Stimulated activated naive B cell treated with anti-CD40 and anti-IgM and Interleukin-4, amounts not matched to agents 10 μg/mL and 1 μg/mL and 100 μg/mL, for 72 hours (primary cell): Measurements from ENCODE around the gene GSG1L.
A peak's percentile ranks its signal among the peaks of the same experiment; 100 is the strongest.
"Not testable (repeated sequence)": the region's sequence is repeated elsewhere in the genome, so short reads cannot be mapped to it uniquely, and the experiment has no call there.

ENCODE experiments used
- ATAC-seq, 2 donors: fragments of 150-1000 bp; cut with Tn5 transposase; replicated peaks; 2 replicates each; pipeline ENCODE4 v1.10.0; 2021; ENCODE audit warnings: moderate library complexity in 1 of 2
- DNase-seq: peaks from one replicate; pipeline ENCODE4 v3.0.0; 2021
- H3K27ac Mint-ChIP-seq: one replicate; pipeline ENCODE4 v1.8.0; 2022; ENCODE audit warnings: mild to moderate bottlenecking, mixed read lengths
- H3K27me3 Mint-ChIP-seq, 2 donors: one replicate each; pipeline ENCODE4 v1.8.0; 2022; ENCODE audit warnings: mixed read lengths in 2 of 2
- H3K36me3 Mint-ChIP-seq, 2 donors: one replicate each; pipeline ENCODE4 v1.8.0; 2022; ENCODE audit warnings: mixed read lengths in 2 of 2, mild to moderate bottlenecking in 1 of 2
- H3K4me1 Mint-ChIP-seq, 2 donors: one replicate each; pipeline ENCODE4 v1.8.0; 2022; ENCODE audit warnings: mixed read lengths in 2 of 2, mild to moderate bottlenecking in 1 of 2
- H3K4me3 Mint-ChIP-seq, 2 donors: one replicate each; pipeline ENCODE4 v1.8.0; 2022; ENCODE audit warnings: mild to moderate bottlenecking in 2 of 2, mixed read lengths in 2 of 2, moderate library complexity in 1 of 2
- H3K9me3 Mint-ChIP-seq, 2 donors: one replicate each; pipeline ENCODE4 v1.8.0; 2022; ENCODE audit warnings: mixed read lengths in 2 of 2, mild to moderate bottlenecking in 1 of 2

The GSG1L gene

DNA sequence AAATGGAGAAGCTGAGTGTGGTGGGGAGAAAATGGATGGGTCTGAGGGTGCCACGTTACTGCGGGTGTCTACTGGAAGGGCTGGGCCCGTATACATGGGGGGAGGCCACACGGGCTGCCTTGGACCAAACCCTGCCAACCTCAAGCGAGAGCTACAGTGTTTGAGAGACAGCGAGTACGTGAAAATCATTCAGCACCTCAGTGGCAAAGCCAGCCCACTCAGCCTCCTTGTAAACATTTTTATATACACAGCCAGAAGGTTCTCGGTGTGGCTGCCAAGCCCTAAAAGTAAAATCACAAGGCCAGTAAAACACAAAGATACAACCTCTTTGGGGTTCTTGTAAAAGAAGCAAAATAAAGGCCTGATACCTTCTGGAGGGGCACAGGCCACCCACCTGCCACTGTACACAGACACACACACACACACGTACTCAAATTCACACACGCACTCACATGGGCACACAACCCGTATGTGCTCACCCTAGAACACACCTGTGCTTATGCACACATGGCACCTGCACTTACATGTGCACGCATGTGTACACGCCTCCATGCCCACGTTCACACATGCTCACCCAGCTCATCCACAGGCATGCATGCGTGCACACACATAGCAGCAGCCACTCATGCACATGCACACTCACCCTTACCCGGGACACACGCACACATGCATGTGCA is 102.8 kb downstream of the GSG1L start:
- no peak for DNase-seq
- H3K4me3 Mint-ChIP-seq = no peak overlapping the region
- ATAC-seq = no peak

GRCh38 chr16:27959914-27960313 is 103.6 kb downstream of the GSG1L start:
- ATAC-seq = no peak
- no peaks in the 10 kb centered on the region for H3K36me3 Mint-ChIP-seq
- DNase-seq = no peak
- H3K4me1 Mint-ChIP-seq = no peaks in the 10 kb centered on the region
- H3K27me3 Mint-ChIP-seq = peaks cover 13 to 20% of the 10 kb centered on the region in 2 donors
- no peak overlapping the region for H3K4me3 Mint-ChIP-seq
- peaks cover 12 to 13% of the 10 kb centered on the region in 2 donors for H3K9me3 Mint-ChIP-seq
- no peak overlapping the region for H3K27ac Mint-ChIP-seq

More for the DNA sequence above, 102.8 kb downstream of the GSG1L start:
- Mint-ChIP-seq H3K27ac (no peak overlapping the region), H3K9me3 (peaks cover 5 to 6% of the 10 kb centered on the region in 2 donors), H3K27me3 (peaks cover 18 to 26% of the 10 kb centered on the region in 2 donors), H3K4me1 (no peaks in the 10 kb centered on the region), H3K36me3 (no peaks in the 10 kb centered on the region)

- Mint-ChIP-seq H3K27ac (no peak overlapping the region), H3K9me3 (peaks cover 13 to 18% of the 10 kb centered on the region in 2 donors), H3K4me1 (no peaks in the 10 kb centered on the region), H3K4me3 (no peak overlapping the region), H3K27me3 (peaks cover 22 to 29% of the 10 kb centered on the region in 2 donors), H3K36me3 (no peaks in the 10 kb centered on the region)
- DNase-seq = no peak
- no peak for ATAC-seq
Observed at GRCh38 chr16:27954191-27954590, 109.3 kb downstream of the GSG1L start.

DNA sequence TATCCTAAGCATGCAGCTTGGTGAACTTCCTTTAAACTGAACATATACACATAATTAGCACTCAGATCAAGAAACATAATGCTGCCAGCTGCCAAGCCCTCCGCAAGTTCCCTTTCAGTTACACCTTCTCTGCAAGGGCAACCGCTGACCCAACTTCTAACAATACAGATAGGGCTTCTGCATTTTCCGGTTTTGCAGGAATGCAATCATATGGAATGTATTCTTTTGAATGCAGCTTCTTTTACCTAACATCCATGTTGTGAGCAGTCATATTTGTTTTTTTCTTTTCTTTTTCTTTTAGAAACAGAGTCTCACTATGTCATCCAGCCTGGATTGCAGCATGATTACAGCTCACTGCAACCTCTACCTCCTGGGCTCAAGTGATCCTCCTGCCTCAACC is 110.7 kb downstream of the GSG1L start:
- Mint-ChIP-seq H3K9me3 (peaks cover 13 to 18% of the 10 kb centered on the region in 2 donors), H3K4me3 (no peak overlapping the region), H3K36me3 (no peaks in the 10 kb centered on the region), H3K27me3 (peaks cover 22 to 29% of the 10 kb centered on the region in 2 donors), H3K27ac (no peak overlapping the region), H3K4me1 (no peaks in the 10 kb centered on the region)
- ATAC-seq (no peak), DNase-seq (no peak)

GRCh38 chr16:27951489-27952120 is 111.9 kb downstream of the GSG1L start:
- Mint-ChIP-seq H3K4me1 (no peaks in the 10 kb centered on the region), H3K27ac (no peak overlapping the region), H3K9me3 (peaks cover 8 to 14% of the 10 kb centered on the region in 2 donors), H3K36me3 (no peaks in the 10 kb centered on the region), H3K27me3 (peaks cover 22 to 24% of the 10 kb centered on the region in 2 donors), H3K4me3 (no peak overlapping the region)
- DNase-seq = no peak
- ATAC-seq = no peak

DNA sequence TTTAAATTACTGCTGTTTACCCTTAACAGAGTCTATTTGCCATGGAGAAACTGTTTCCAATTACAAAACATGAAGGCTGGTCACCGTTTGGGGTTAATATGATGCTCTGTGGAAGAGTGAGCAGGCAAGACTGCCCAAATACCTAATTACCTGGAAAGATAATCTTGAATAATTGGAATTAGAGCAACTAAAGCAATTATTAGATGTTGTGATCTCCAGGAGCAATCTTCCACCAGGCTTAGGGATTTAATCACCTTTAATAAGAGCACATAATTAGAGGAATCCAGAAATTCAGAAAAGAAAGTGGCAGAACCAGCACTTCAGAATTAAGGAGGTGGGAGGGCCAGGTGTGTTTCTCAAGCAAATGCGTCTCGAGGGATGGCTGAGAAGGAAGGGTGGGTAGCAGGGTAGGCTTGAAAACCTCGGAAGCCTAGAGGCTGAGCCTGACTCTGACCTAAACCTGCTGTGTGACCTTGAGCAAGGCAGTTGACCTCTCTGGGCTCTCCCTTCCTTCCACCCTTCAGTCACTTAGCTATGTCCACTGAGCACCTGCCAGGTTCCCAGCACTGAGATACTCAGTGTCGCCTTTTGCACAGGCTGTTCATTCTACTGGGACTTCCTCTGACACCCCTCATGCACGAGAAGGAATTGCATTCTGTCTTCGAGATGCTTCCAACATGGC is 113.2 kb downstream of the GSG1L start:
- Mint-ChIP-seq H3K9me3 (peaks cover 5 to 9% of the 10 kb centered on the region in 2 donors), H3K27me3 (peaks cover 22 to 25% of the 10 kb centered on the region in 2 donors), H3K4me3 (no peak overlapping the region), H3K4me1 (no peaks in the 10 kb centered on the region), H3K27ac (no peak overlapping the region), H3K36me3 (no peaks in the 10 kb centered on the region)
- no peak for ATAC-seq
- no peak for DNase-seq

GRCh38 chr16:27947696-27948095 is 115.8 kb downstream of the GSG1L start:
- no peak overlapping the region for H3K27ac Mint-ChIP-seq
- H3K4me3 Mint-ChIP-seq = no peak overlapping the region
- ATAC-seq (no peak), DNase-seq (no peak)
- H3K4me1 Mint-ChIP-seq = peaks cover 0 to 1% of the 10 kb centered on the region in 2 donors
- peaks cover 0 to 2% of the 10 kb centered on the region in 2 donors for H3K9me3 Mint-ChIP-seq
- H3K27me3 Mint-ChIP-seq = peaks cover 25 to 29% of the 10 kb centered on the region in 2 donors
- H3K36me3 Mint-ChIP-seq = no peaks in the 10 kb centered on the region

DNA sequence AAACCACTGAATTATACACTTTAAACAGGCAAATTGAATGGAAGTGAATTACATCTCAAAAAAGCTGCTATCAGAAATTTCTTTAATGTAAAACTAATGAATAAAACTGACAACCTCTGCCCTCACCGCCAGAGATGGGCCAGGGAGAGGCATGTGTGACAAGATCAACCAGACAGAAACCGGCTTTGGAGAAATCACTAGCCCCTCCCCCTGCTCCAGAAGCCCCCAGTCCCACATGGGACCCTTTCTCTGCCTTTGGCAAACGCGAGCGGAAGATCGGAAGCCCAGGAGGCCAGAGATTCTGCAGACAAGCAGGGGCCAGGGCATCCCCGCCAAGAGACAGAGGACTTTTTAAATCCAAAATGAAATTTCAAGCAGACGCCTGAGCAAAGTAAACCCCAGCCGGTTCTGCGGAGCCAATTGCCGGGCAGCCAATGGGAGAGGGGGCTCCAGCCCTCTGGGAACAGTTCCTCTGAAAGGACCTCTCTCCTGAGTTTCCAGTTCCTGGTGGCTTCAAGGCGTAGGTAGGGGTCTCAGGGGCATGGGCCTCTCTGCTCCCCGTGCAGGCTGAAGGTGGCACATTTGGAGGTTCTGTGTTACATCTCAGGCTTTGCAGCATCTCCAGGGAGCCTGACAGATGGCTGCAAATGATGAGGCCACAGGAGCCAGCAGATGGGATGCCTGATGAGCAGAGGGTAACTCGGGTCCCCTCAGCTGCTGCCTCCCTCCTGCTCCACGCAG is 118.1 kb downstream of the GSG1L start:
- ATAC-seq = no peak
- H3K27ac Mint-ChIP-seq = no peak overlapping the region
- H3K4me3 Mint-ChIP-seq = no peak overlapping the region
- H3K27me3 Mint-ChIP-seq = peaks cover 9 to 11% of the 10 kb centered on the region in 2 donors
- H3K4me1 Mint-ChIP-seq = peaks cover 0 to 1% of the 10 kb centered on the region in 2 donors
- no peak for DNase-seq
- no peaks in the 10 kb centered on the region for H3K36me3 Mint-ChIP-seq
- H3K9me3 Mint-ChIP-seq = no peaks in the 10 kb centered on the region

- Mint-ChIP-seq H3K4me3 (no peak overlapping the region), H3K27me3 (peaks cover 9 to 11% of the 10 kb centered on the region in 2 donors), H3K4me1 (peaks cover 0 to 1% of the 10 kb centered on the region in 2 donors), H3K36me3 (no peaks in the 10 kb centered on the region), H3K27ac (no peak overlapping the region), H3K9me3 (no peaks in the 10 kb centered on the region)
- DNase-seq (no peak), ATAC-seq (no peak)
Observed at GRCh38 chr16:27943766-27944165, 119.7 kb downstream of the GSG1L start.

GRCh38 chr16:27942071-27942470 is 121.4 kb downstream of the GSG1L start:
- H3K9me3 Mint-ChIP-seq = not testable (repeated sequence)

DNA sequence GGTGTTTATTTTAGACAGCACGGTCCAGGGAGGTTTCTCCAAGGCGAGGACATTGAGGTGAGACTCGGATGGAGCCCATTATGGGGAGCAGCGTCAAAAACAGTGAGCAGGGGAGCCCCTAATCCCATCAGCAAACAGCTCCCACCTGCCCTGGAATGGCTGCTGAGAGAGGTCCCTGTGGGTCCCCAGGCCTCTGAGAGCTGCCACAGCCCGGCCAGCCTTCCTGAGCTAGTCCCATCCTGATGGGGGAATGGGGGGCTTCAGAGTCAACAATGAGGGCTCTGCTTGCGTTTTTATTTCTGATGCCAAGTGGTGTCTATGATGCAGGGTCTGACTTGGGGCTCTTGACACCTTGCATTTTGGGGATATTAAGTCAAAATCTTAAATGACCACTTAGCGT is 128.4 kb downstream of the GSG1L start:
- Mint-ChIP-seq H3K4me1 (peaks cover 0 to 2% of the 10 kb centered on the region in 2 donors), H3K36me3 (no peaks in the 10 kb centered on the region), H3K27me3 (peaks cover 15 to 20% of the 10 kb centered on the region in 2 donors), H3K9me3 (peaks cover 4 to 6% of the 10 kb centered on the region in 2 donors), H3K4me3 (no peak overlapping the region), H3K27ac (no peak overlapping the region)
- no peak for ATAC-seq
- no peak for DNase-seq

More at GRCh38 chr16:27942071-27942470, 121.4 kb downstream of the GSG1L start:
- not testable (repeated sequence) for H3K36me3 Mint-ChIP-seq, H3K4me1 Mint-ChIP-seq, DNase-seq, ATAC-seq, H3K27ac Mint-ChIP-seq, H3K4me3 Mint-ChIP-seq
- peaks cover 11 to 15% of the 10 kb centered on the region in 2 donors for H3K27me3 Mint-ChIP-seq

DNA sequence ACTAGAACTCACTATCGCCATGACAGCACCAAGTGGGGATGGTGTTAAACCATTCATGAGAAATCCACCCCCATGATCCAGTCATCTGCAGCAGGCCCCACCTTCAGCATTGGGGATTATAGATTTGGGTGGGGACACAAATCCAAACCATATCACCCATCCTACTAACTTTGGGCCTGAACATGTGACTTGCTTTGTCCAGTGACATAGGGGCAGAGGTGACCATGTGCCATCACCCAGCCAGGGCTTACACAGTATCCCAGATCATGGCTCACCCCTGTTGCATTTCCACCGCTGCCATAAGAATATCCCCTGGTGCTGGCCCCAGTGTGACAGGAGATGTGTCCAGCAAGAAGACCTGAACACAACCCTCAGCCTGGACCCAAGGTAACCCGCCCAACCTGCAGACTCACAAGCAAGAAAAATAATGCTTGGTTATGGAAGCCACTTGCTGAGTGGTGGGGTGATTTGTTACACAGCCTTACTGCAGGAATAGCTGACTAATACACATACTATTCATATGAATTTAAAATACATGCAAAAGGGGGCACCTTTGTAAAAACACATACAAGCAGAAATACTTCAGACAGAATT is 130.9 kb downstream of the GSG1L start:
- Mint-ChIP-seq H3K4me1 (peaks cover 0 to 6% of the 10 kb centered on the region in 2 donors), H3K27me3 (peaks cover 21% of the 10 kb centered on the region in 2 donors), H3K27ac (no peak overlapping the region), H3K9me3 (peaks cover 4 to 6% of the 10 kb centered on the region in 2 donors), H3K4me3 (no peak overlapping the region), H3K36me3 (no peaks in the 10 kb centered on the region)
- DNase-seq (no peak), ATAC-seq (no peak)

GRCh38 chr16:27929818-27930217 is 133.7 kb downstream of the GSG1L start:
- Mint-ChIP-seq H3K9me3 (peaks cover 4 to 6% of the 10 kb centered on the region in 2 donors), H3K27ac (no peak overlapping the region), H3K4me3 (no peak overlapping the region), H3K36me3 (no peaks in the 10 kb centered on the region), H3K4me1 (peaks cover 0 to 6% of the 10 kb centered on the region in 2 donors), H3K27me3 (peaks cover 12 to 16% of the 10 kb centered on the region in 2 donors)
- ATAC-seq = peak in 1 of 2 donors; percentile 34
- no peak for DNase-seq

DNA sequence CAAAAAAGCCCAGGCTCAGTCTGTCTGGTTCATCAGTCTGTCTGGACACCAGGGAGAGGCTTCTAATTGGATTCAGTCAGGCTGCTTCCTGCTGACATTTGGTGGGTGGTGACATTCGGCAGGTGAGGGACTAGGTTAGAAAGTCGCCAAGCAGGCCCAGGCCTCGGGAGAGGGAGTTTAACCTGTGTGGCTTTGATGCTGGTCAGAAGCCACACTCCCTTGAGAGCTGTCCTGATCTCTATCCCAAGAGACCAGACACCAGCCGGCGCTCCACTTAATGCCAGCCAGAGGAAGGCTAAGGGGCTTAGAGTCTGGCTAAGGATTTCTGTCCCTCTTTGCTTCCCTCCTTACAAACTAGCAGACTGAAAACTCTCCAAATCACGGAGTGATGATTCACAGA is 135.0 kb downstream of the GSG1L start:
- no peaks in the 10 kb centered on the region for H3K36me3 Mint-ChIP-seq
- H3K4me1 Mint-ChIP-seq = peaks cover 0 to 6% of the 10 kb centered on the region in 2 donors
- H3K27ac Mint-ChIP-seq = no peak overlapping the region
- no peak overlapping the region for H3K4me3 Mint-ChIP-seq
- H3K9me3 Mint-ChIP-seq = peaks cover 0 to 6% of the 10 kb centered on the region in 2 donors
- no peak for DNase-seq
- no peak for ATAC-seq
- H3K27me3 Mint-ChIP-seq = peaks cover 12 to 16% of the 10 kb centered on the region in 2 donors
